Activated T-cell treated with anti-CD3 and anti-CD28 coated beads, Interleukin-2, amount 50 U/mL, for 1 hour (primary cell): Measurements from ENCODE around the gene KCNQ2.
A peak's percentile ranks its signal among the peaks of the same experiment; 100 is the strongest.

Source experiments
- DNase-seq: peaks from one replicate; pipeline ENCODE4 v3.0.0-alpha.2; 2020

The KCNQ2 gene

DNA sequence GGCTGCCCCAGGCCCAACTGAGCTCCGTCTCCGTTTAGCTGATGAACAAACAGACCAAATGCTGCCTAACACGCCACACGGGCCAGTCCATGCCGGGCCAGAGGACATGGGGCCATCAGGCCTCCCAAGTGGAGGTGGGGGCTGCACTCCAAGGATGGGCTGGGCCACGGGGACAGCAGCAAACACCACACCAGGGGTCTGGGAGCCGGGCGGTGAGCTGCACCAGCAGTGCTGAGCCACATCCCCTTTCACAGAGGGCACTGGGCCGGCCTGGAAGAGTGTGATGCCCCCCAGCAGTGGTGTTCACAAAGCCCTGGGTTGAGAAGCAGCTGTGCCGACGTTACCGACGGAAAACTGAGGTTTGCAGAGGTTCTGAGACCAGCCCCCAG is 2.7 kb downstream of the KCNQ2 start:
- no peak for DNase-seq

GRCh38 chr20:63469019-63469712 is 3.3 kb downstream of the KCNQ2 start:
- DNase-seq = no peak

GRCh38 chr20:63468421-63468820 is 4.0 kb downstream of the KCNQ2 start:
- no peak for DNase-seq

DNA sequence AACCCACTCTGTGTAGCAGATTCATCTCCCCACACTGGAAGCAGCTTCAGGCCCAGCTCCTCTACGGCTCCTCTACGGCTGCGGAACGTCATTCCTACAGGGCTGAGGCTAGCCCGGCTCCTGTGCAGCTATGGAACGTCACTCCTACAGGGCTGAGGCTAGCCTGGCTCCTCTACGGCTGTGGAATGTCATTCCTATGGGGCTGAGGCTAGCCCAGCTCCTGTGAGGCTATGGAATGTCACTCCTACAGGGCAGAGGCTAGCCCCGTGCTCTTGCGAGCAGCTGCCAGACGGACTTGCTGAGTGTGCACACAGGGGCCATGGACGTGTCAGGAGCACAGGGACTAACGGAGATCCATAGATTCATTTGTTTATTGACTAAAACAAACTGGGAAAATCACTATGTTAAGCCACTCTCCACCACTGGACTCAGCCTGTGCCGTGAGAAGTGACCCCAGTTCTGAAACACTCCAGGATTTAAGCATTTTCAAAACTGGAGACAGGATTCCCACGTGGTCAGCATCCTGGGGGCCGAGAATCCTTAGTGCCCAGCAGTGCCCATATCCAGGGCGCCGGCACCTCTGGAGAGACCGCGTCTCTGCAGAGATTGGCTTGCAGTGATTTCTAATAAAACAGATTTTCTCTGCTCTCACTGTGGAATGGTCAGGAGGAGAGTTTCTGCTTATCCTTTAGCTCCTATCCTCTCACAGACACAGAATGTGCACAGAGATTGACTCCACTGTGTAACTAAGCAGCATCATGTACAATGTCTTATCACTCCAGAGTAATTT is 5.0 kb downstream of the KCNQ2 start:
- DNase-seq = no peak

DNA sequence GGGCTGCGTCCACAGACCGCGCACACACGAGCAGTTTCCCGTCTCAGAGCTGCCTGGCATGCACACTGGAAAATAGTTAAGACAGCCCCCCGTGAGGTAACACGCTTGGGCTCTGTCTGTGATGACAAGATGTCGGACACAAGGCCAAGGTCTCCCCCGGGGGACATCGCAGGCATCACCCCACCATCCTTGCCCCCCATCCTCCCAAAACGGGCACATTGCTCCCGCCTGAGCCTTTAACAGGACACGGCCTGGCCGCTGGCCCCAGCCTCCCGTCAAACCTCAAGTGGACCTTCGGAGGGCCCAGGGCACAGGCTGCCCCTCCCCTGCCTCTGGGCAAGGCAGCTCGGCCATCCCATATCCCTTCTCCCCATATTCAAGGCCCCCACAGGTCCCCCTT is 5.6 kb downstream of the KCNQ2 start:
- no peak for DNase-seq

GRCh38 chr20:63466250-63466825 is 6.1 kb downstream of the KCNQ2 start:
- no peak for DNase-seq

- no peak for DNase-seq
Measured at GRCh38 chr20:63465380-63466249, 6.8 kb downstream of the KCNQ2 start.

- DNase-seq = no peak
Measured at GRCh38 chr20:63464289-63464635, 8.2 kb downstream of the KCNQ2 start.

GRCh38 chr20:63463400-63464288 is 8.8 kb downstream of the KCNQ2 start:
- no peak for DNase-seq

- no peak for DNase-seq
Measured at GRCh38 chr20:63462244-63462643, 10.2 kb downstream of the KCNQ2 start.

- DNase-seq = no peak
Measured at GRCh38 chr20:63461104-63461763, 11.2 kb downstream of the KCNQ2 start.

GRCh38 chr20:63459070-63459380 is 13.4 kb downstream of the KCNQ2 start:
- DNase-seq = no peak

GRCh38 chr20:63458170-63459069 is 14.0 kb downstream of the KCNQ2 start:
- no peak for DNase-seq

DNA sequence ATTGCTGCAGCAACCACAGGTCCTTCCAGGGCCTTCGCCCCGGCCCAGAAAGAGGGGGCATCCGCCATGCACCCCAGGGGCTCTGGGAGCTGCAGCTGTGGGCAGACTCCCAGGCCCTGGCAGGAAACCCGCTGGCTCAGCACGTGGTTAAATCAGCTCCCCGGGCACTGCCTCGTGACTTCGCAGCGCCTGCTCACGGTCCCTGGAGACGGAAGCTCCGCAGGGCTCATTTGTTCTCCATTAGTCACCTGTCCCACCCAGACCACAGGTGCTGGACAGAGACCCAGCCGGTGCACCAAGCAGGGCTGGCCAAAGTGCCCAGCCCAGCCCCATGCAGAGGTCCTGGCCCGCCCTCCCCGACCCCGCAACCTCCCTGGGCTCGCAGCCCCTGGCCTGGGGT is 14.7 kb downstream of the KCNQ2 start:
- DNase-seq = no peak

DNA sequence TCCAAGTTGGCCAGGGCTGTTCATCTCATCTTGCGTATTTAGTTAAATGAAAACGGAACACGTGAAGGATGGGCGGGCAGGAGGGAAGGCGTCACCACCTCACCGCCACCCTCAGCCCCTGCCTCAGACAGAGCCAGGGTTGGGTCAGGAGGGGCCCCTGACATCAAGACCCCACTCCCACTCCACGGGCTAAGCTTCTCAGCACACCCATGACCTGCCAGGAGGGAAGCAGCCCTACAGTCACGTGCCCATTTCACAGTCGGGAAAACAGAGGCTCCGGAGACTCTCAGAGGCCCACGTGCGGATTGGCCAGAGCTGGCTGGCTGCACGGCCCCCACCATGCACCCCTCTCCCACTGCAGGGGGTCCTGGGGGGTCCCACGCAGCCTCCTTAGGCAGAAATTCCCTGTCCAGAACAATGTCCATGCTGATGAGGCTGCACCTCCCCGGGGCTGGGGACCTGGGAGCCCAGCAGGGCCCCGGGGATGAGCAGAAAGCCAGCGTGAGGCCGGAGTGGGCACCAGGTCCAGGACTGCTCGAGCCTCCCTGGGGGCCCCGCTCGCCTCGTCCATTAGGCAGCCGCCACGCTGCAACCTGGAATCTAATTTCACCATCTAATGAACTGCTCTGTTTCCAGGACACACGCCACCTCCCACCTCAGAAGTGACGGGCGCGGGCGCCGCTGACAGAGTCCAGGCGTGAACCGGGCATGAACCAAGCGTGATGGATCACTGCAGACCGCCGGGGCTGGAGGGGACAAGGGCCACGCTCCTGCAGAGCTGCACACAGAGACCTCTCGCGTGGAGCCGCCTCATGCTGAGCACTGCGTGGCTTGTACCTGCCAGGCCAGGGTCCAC is 15.8 kb downstream of the KCNQ2 start:
- DNase-seq = no peak

GRCh38 chr20:63455568-63455859 is 16.9 kb downstream of the KCNQ2 start:
- no peak for DNase-seq

- no peak for DNase-seq
Measured at GRCh38 chr20:63454731-63455567, 17.5 kb downstream of the KCNQ2 start.

- peak; percentile 29 for DNase-seq
Measured at GRCh38 chr20:63452821-63453523, 19.5 kb downstream of the KCNQ2 start.
